ENCODE measurements around the gene CASK.
"Not testable (repeated sequence)": the region's sequence is repeated elsewhere in the genome, so short reads cannot be mapped to it uniquely, and the experiment has no call there.

Gene CASK

GRCh38 chrX:41688835-41689234 lies 234.5 kb downstream of the CASK start, which contains the start of gene GPR34:
GPR34 (plus strand) TSS chrX:41688973; CDS start chrX:41695634, 6,661 bp downstream.
- no peak for TF ChIP-seq CTCF (conservative IDR thresholded peaks at IDR 0.05; ENCODE audit: low read length)
- DNase-seq (ENCODE audit: low read depth) = no peak
- H3K4me3 ChIP-seq (ENCODE audit: low read length) = no peak within 1 kb of the TSS

- no peak for TF ChIP-seq CTCF (conservative IDR thresholded peaks at IDR 0.05; ENCODE audit: low read length)
- no peak for DNase-seq (ENCODE audit: low read depth)
- H3K4me3 ChIP-seq (ENCODE audit: low read length) = no peak overlapping the region
These were observed 235.2 kb downstream of the CASK start for GRCh38 chrX:41688156-41688555.

- no peak for TF ChIP-seq CTCF (conservative IDR thresholded peaks at IDR 0.05; ENCODE audit: low read length)
- no peak overlapping the region for H3K4me3 ChIP-seq (ENCODE audit: low read length)
- no peak for DNase-seq (ENCODE audit: low read depth)
These were observed 236.6 kb downstream of the CASK start for GRCh38 chrX:41686788-41687187.

- H3K4me3 ChIP-seq (ENCODE audit: low read length) = no peak overlapping the region
These were observed 238.4 kb downstream of the CASK start for GRCh38 chrX:41684940-41685339.

GRCh38 chrX:41684138-41684537 lies 239.2 kb downstream of the CASK start:
- DNase-seq (ENCODE audit: low read depth) = peak; percentile 6
- H3K4me3 ChIP-seq (ENCODE audit: low read length) = no peak overlapping the region
- TF ChIP-seq CTCF (conservative IDR thresholded peaks at IDR 0.05; ENCODE audit: low read length) = no peak

More at GRCh38 chrX:41684940-41685339, 238.4 kb downstream of the CASK start:
- no peak for DNase-seq (ENCODE audit: low read depth)
- no peak for TF ChIP-seq CTCF (conservative IDR thresholded peaks at IDR 0.05; ENCODE audit: low read length)

GRCh38 chrX:41677183-41678060 lies 245.9 kb downstream of the CASK start:
- no peak overlapping the region for H3K4me3 ChIP-seq (ENCODE audit: low read length)
- DNase-seq (ENCODE audit: low read depth) = peak; percentile 15
- no peak for TF ChIP-seq CTCF (conservative IDR thresholded peaks at IDR 0.05; ENCODE audit: low read length)

- H3K4me3 ChIP-seq (ENCODE audit: low read length); DNase-seq (ENCODE audit: low read depth): not testable (repeated sequence)
These were observed 247.0 kb downstream of the CASK start for GRCh38 chrX:41676361-41676760.
